Skeletal muscle tissue (tissue), 4 donors: ENCODE data around the gene CALML5. TPM values are rescaled to one million over a fixed set of nuclear protein-coding genes. Genes with fewer than 3 reads are reported as not detected.

Experiments
- H3K27ac ChIP-seq: one replicate; pipeline ENCODE4 v1.7.0; 2013; ENCODE audit warnings: mild to moderate bottlenecking, low read depth, low read length, inconsistent platforms
- H3K27me3 ChIP-seq, 3 donors: one replicate each; pipeline ENCODE4 v1.7.0; 2013; ENCODE audit warnings: low read length in 3 of 3; ENCODE audit not compliant: control insufficient read depth in 3 of 3, insufficient read depth in 3 of 3
- H3K36me3 ChIP-seq, 3 donors: one replicate each; pipeline ENCODE4 v1.7.0; 2013; ENCODE audit warnings: low read length in 3 of 3; ENCODE audit not compliant: control insufficient read depth in 3 of 3, insufficient read depth in 3 of 3
- H3K4me1 ChIP-seq, 3 donors: one replicate each; pipeline ENCODE4 v1.7.0; 2013; ENCODE audit warnings: low read length in 3 of 3, mild to moderate bottlenecking in 3 of 3; ENCODE audit not compliant: control insufficient read depth in 3 of 3, insufficient read depth in 3 of 3
- H3K4me3 ChIP-seq, 3 donors: one replicate each; pipeline ENCODE4 v1.7.0; 2013; ENCODE audit warnings: low read length in 3 of 3
- H3K9ac ChIP-seq, 3 donors: one replicate each; pipeline ENCODE4 v1.7.0; 2013; ENCODE audit warnings: low read length in 3 of 3, mild to moderate bottlenecking in 3 of 3, moderate library complexity in 2 of 3, low read depth in 1 of 3
- H3K9me3 ChIP-seq, 3 donors: one replicate each; pipeline ENCODE4 v1.7.0; 2013; ENCODE audit warnings: low read length in 3 of 3; ENCODE audit not compliant: control insufficient read depth in 3 of 3
- total RNA-seq: library from RNA; depleted of rRNA; stranded (reverse); fragments of >200 nt; gene quantifications from one replicate; pipeline ENCODE4 v1.2.3, GENCODE V29; 2014
- donor health status: Osteomylitis.

The CALML5 gene
- total RNA-seq, 1 donor from 2014 or later: not detected

DNA sequence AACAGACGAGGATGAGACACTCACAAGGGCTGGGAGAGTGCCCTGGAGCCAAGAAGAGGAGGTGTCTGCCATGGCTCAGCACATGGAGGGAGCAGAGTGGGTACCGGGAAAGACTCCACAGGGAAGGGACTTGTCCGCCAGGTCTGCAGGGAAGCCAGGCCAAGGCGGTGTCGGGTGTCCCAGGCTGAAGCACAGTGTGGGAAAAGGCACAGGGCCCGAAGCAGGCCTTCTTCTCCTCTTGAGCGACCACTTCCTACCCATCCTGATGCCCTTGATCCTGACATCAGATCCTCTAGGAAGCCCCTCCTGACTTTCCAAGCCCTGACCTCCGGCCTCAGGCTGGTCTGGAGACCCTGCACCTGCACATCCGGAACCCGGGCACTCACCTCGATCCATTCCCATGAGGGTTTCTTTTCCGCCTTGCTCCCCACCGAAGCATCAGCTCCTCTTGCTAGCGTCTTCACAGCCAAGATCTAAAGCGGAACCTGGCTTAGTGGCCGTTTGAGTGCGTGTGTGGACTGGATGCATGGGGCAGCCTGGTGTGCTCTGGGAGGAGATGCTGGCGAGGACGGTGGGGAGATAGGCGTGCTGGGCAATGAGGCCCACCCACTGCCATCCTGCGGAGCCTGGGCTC is 33.8 kb upstream of the CALML5 start:
- Histone ChIP-seq H3K9ac (peak overlapping the region in 1 of 3 donors; percentile 25), H3K27ac (no peak overlapping the region), H3K9me3 (no peaks in the 10 kb centered on the region), H3K4me1 (peaks cover 16 to 32% (median 23%) of the 10 kb centered on the region in 3 donors), H3K27me3 (no peaks in the 10 kb centered on the region), H3K4me3 (peak overlapping the region in 2 of 3 donors; percentile 2 to 17), H3K36me3 (no peaks in the 10 kb centered on the region)

DNA sequence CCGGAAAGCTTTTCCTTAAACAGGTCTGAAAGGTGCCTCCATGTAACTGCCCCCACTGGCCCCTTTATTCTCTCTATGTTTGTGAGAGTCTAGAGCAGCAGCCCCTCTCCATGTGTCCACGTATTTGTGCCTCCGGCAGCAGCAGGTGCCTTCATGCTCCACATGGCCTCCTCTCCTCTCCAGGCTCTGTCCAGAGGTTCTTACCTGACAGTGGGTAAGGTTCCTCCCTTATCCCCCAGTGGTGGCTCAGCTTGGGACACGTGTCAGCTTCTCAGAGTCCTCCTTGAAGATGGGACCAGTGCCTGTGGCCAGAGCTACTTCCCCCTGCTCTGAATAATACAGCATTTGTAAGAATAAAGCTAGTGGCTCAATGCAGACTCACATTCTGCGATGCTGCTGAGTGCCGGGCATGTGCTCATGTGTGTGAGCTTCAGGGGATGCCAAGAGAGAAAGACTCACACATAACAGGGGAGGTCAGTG is 33.3 kb upstream of the CALML5 start:
- Histone ChIP-seq H3K27ac (no peak overlapping the region), H3K9ac (peak overlapping the region in 1 of 3 donors; percentile 25), H3K27me3 (no peaks in the 10 kb centered on the region), H3K4me3 (peak overlapping the region in 1 of 3 donors; percentile 2), H3K9me3 (no peaks in the 10 kb centered on the region), H3K36me3 (no peaks in the 10 kb centered on the region), H3K4me1 (peaks cover 16 to 32% (median 23%) of the 10 kb centered on the region in 3 donors)

DNA sequence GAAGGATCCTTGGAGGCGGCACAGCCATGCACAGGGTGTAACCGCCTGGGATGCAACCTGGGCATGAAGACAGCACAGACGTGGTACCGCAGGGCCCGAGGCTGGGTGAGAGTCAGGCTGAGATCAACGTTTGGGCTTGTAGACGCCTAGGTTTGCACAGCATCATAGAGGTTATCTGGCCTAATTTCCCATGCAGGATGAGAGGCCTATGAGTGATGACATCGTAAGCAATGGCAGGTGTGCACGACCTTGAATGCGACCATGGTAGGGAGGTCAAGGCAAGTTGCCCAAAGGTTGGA is 32.9 kb upstream of the CALML5 start:
- H3K4me1 ChIP-seq: peaks cover 16 to 32% (median 23%) of the 10 kb centered on the region in 3 donors
- no peaks in the 10 kb centered on the region for H3K27me3 ChIP-seq
- H3K36me3 ChIP-seq: no peaks in the 10 kb centered on the region
- no peak overlapping the region for H3K27ac ChIP-seq
- no peaks in the 10 kb centered on the region for H3K9me3 ChIP-seq
- H3K4me3 ChIP-seq: no peak overlapping the region
- no peak overlapping the region for H3K9ac ChIP-seq

DNA sequence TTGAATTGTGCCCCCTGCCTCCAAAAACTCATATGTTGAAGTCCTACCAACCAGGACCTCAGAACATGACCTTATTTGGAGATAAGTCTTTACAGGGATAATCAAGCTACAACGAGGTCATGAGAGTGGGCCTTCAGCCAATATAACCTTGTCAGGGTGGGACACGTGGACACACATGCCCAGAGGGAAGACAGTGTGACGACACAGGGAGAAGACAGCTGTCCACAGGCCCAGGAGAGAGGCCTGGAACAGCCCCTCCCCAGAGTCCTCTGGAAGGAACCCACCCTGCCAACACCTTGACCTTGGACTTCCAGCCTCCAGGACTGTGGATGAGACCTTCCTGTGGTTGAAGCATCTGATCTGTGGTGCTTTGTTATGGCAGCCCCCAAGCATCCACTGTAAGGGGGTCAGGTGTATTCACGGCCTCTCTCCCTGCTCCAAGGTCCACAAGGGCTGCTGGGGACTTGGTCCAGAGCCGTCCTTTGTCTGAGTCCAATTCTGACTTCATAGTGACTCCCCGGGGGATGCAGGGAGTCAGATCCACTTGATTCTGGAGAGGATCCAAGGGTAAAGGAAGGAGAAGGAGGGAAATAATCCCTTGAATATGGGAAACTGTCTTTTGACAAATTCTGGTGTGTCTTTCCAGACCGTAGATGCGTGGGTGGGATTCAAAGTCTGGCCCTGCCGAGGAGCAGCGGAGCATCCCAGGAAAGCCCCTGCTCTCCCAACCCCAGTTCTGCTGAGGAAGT is 32.4 kb upstream of the CALML5 start:
- Histone ChIP-seq H3K9ac (no peak overlapping the region), H3K4me1 (peaks cover 16 to 32% (median 23%) of the 10 kb centered on the region in 3 donors), H3K27me3 (no peaks in the 10 kb centered on the region), H3K27ac (no peak overlapping the region), H3K9me3 (no peaks in the 10 kb centered on the region), H3K4me3 (no peak overlapping the region), H3K36me3 (no peaks in the 10 kb centered on the region)

DNA sequence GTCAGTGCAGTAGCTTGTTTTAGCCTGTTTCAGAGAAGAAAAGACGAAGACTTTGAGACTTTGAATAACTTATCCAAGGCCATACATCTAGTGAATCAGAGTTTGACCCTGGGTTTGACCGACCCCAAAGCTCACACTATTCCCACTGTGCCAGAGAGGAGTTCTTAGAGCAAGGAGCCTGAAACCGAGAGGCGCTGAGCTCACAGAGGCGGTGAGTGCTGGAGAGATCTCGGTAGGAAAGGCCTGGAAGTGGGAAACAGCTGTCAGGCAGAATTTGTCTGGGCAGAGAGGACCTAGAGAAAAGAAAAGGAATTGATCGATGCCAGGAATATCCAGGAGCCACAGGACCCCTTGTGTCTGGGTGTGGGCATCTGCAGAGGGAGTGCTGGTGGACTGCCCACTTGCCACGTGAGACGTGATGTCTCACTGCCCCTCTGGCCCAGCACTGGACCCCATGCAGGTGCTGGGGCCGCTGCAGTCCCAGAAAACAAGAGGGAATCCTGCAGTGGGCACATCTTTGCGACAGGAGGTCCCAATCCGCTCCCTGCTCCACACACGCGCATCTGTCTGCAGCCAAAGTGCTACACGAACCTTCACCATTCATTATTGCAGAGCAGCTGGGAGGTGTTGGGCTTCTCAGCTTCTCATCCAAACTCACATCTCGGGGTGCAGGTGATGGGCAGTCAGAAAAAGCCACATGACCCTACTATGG is 31.6 kb upstream of the CALML5 start:
- Histone ChIP-seq H3K4me1 (peaks cover 16 to 32% (median 23%) of the 10 kb centered on the region in 3 donors), H3K27me3 (no peaks in the 10 kb centered on the region), H3K9ac (no peak overlapping the region), H3K27ac (no peak overlapping the region), H3K4me3 (no peak overlapping the region), H3K36me3 (no peaks in the 10 kb centered on the region), H3K9me3 (no peaks in the 10 kb centered on the region)

DNA sequence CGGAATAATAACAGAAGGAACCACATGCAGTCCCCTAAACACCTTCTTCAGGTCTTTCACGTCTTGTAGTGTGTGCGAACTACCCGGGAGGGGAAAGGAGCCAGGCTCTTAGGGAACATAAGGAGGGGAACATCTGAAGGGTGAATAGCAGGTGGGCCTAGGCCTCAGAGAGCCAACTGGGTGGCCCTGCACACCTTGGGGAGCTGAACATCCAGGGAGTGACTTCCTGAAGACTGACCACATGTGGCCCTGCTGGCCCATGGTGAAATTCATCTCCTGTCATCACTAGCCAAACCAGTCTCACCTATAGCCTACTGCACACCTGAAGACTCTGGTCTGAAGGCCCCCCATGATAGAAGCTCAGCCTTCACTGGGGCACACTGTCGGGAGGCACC is 31.0 kb upstream of the CALML5 start:
- H3K9ac ChIP-seq: no peak overlapping the region
- H3K4me1 ChIP-seq: peaks cover 16 to 32% (median 23%) of the 10 kb centered on the region in 3 donors
- no peaks in the 10 kb centered on the region for H3K9me3 ChIP-seq
- H3K27me3 ChIP-seq: no peaks in the 10 kb centered on the region
- no peaks in the 10 kb centered on the region for H3K36me3 ChIP-seq
- peak overlapping the region; percentile 11 for H3K27ac ChIP-seq
- H3K4me3 ChIP-seq: no peak overlapping the region

DNA sequence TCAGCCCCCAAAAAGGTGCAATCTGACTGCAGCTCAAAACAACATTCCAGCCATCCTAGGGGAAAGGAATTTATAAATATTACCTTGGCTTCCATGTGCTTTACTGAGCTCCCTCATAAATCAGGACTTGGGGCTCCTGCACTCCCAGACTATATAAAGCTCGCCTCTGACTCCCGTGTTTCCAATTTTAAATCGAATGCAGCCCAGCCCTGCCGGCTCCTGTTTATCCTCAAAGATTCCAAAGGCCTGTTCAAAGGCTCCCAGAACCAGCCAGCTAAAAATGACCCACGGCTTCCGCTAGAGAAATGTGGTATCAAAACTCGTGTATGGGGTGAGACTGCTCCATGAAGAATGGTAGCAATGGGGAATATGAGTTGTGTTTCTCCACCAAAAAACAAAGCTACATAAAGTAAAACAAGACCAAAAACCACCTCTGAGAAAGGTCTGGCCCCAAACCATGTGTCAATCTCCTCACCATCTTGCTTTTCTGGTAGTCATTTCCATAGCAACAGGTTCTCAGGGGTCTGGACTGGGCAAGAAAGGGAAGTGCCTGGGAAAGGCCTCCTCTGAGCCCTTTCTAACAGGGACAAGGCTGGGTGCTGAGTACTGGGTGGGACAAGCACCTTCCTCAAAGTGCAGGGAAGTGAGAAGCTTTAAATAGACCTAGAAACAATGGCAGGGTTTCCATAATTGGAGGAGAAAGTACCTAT is 30.5 kb upstream of the CALML5 start:
- peaks cover 16 to 32% (median 23%) of the 10 kb centered on the region in 3 donors for H3K4me1 ChIP-seq
- H3K9me3 ChIP-seq: no peaks in the 10 kb centered on the region
- H3K9ac ChIP-seq: no peak overlapping the region
- H3K27me3 ChIP-seq: no peaks in the 10 kb centered on the region
- H3K27ac ChIP-seq: peak overlapping the region; percentile 11
- no peaks in the 10 kb centered on the region for H3K36me3 ChIP-seq
- no peak overlapping the region for H3K4me3 ChIP-seq

DNA sequence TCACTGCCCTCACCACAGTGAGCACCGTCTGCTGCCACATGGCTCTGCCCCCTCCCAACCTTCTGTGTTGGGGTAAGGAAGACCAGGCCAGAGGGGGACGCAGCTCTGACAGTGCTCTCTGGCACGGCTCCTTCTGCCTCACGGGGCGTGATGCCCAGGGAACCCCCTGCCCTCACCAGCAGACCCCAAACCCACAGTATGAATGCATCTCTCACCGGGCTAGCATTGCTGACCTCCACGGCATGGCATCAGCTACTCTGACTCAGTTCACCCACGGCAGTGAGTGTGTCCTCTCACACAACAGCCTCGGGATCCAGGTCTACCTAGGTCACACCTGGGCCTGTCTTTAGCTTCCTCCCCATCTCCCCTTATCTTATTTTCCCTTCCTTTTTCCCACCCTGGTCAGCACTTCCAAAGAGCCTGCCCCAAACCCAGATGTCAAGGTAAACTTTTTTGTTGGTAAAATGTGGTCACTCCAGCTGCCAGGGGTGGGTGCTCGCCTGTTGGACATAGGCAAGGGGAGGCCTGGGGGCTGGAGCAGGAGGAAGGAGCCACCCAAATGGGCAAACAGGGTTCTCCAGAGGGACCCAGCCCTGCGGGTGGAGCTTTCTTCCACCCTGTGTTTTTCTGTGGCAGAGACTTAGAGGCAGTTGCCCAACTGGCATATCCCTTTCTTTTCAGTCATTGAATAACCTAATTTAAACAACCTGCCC is 29.8 kb upstream of the CALML5 start:
- Histone ChIP-seq H3K27ac (peak overlapping the region; percentile 11), H3K4me1 (peaks cover 13 to 28% (median 21%) of the 10 kb centered on the region in 3 donors)

More for the DNA sequence above, 29.8 kb upstream of the CALML5 start:
- Histone ChIP-seq H3K9ac (peak overlapping the region in 1 of 3 donors; percentile 16), H3K36me3 (no peaks in the 10 kb centered on the region), H3K4me3 (no peak overlapping the region), H3K9me3 (no peaks in the 10 kb centered on the region), H3K27me3 (no peaks in the 10 kb centered on the region)
